Stimulated activated CD4-positive, alpha-beta T cell treated with anti-CD3 and anti-CD28 coated beads, TNF-alpha, amount 100 ng/mL, for 48 hours (primary cell): ENCODE results near the gene GRAMD1A.
"Not testable (repeated sequence)": the region's sequence is repeated elsewhere in the genome, so short reads cannot be mapped to it uniquely, and the experiment has no call there.

Source experiments
- DNase-seq, 3 donors: peaks; one replicate each; pipeline ENCODE4 v3.0.0-alpha.2; 2020; ENCODE audit warnings: low read depth in 3 of 3

The GRAMD1A gene

DNA sequence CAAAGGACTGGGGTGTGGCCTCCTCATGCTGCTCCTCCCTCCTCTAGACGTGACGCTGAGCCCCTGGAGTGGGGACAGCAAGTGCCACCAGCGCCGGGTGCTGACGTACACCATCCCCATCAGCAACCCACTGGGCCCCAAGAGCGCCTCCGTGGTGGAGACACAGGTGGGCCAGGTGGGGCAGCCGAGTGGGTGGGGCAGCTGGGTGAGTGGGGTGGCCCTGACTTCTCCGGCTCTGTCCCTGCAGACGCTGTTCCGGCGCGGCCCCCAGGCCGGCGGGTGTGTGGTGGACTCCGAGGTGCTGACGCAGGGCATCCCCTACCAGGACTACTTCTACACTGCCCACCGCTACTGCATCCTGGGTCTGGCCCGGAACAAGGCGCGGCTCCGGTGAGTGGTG lies 19.0 kb downstream of the GRAMD1A start:
- DNase-seq, result no peak

DNA sequence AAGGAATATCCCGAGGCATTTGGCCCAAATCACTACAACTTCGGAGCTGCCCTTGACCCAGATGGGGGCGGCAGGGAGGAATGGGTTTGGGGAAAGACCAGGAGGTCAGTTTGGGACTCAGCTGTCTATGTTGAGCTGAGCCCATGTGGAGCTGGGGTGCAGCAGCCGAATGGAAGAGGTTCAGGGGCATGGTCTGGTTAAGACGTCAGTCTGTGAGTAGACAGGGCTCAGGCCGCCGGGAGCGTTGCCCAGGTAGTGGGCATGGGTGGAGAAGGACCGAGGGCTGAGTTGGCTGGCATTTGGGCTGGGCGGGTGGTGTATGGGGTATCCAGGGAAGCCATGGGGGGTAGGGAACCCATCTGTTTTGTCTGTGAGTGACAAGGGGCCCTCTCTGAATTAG lies 20.9 kb downstream of the GRAMD1A start:
- no peak for DNase-seq

- no peak for DNase-seq
Observed at GRCh38 chr19:35021596-35021995, 21.5 kb downstream of the GRAMD1A start.

GRCh38 chr19:35022460-35022859 lies 22.3 kb downstream of the GRAMD1A start:
- no peak for DNase-seq

GRCh38 chr19:35023428-35023827 lies 23.3 kb downstream of the GRAMD1A start:
- DNase-seq, result no peak

- no peak for DNase-seq
Observed at GRCh38 chr19:35024095-35024494, 24.0 kb downstream of the GRAMD1A start.

GRCh38 chr19:35025969-35026368 lies 25.8 kb downstream of the GRAMD1A start:
- no peak for DNase-seq

GRCh38 chr19:35026418-35026817 lies 26.3 kb downstream of the GRAMD1A start:
- no peak for DNase-seq

GRCh38 chr19:35027009-35027408 lies 26.9 kb downstream of the GRAMD1A start:
- DNase-seq, result no peak

- DNase-seq, result no peak
Observed at GRCh38 chr19:35027851-35028599, 27.9 kb downstream of the GRAMD1A start.

GRCh38 chr19:35028600-35028885 lies 28.4 kb downstream of the GRAMD1A start:
- not testable (repeated sequence) for DNase-seq

GRCh38 chr19:35029275-35029736 lies 29.2 kb downstream of the GRAMD1A start:
- DNase-seq, result not testable (repeated sequence)

GRCh38 chr19:35029737-35030256 lies 29.7 kb downstream of the GRAMD1A start:
- no peak for DNase-seq

DNA sequence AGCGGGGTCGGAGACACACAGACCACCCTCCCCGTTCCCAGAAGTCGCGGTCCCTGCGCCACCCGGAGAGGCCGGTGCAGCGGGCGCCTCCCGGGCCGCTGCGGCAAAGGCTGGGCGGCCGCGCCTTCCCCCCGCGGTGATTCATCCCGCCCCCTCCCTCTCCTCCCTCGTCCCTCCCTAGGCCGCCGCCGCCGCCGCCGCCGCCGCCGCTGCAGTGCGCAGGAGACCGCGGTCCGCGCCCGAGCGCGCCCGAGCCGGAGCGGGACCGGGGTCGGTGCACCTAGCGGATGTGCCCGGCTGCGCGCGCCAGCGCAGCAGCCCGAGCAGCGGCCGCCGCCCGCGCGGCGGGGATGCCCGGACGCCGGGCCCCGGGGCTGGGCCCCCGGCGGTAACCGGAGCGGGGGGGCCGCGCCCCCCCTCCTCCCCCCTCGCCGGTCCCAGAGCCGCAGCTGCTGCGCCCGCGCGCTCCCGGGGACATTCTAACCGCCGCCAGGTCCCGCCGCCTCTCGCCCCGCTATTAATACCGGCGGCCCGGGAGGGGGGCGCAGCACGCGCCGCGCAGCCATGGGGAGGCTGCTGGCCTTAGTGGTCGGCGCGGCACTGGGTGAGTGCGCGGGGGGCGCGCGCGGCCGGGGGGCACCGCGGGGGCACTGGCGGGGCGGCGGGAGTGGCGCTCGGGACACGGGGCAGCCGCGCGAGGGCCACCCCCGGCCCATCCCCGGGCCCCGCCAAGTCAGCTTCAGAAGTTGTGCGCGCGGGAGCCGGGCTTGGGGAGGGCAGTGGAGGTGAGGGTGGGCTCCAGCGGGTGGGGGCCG lies 30.3 kb downstream of the GRAMD1A start, which contains the start of gene SCN1B:
TSS of gene SCN1B (plus strand) at position 214 of the 815 bp plus-strand sequence. CDS start at position 565, 351 bp downstream.
- peak; percentile 53 to 76 (median 59) for DNase-seq

DNA sequence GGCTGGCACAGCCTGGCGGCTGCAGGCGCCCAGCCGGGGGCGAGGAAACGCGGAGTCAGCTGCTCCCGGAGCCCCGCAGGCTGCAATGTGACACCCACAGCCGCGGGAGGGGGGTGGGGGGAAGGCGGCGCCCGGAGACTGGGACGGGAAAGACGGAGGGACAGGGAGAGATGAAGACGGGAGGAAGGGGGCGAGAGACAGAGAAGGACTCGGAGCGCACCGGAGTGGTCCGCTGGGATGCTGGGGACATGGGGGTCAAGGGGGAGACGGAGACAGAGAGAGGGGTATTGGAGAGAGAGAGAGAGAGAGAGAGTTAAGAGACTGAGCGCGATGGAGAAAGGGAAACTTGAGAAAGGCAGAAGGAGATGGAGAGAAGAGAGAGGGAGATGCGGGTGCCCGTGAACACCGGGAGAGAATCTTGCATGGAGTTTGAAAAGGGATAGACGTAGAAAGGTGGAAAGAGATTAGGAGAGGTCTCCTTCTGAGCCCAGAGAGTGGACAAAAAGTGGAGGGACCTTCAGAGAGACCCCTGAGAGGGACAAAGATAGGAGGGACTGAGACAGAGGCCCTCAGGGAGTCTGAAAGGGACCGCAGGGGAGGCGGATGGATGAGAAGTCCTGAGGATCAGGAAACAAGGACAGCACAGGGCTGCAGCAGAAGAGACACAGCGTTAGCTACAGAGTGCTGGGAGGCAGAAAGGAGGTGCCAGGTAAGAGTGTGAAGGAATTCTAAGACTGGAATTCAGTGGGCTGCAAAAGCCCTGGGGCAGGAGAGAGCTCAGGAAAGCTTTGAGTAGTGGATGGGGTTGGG lies 31.2 kb downstream of the GRAMD1A start:
- DNase-seq, result no peak

DNA sequence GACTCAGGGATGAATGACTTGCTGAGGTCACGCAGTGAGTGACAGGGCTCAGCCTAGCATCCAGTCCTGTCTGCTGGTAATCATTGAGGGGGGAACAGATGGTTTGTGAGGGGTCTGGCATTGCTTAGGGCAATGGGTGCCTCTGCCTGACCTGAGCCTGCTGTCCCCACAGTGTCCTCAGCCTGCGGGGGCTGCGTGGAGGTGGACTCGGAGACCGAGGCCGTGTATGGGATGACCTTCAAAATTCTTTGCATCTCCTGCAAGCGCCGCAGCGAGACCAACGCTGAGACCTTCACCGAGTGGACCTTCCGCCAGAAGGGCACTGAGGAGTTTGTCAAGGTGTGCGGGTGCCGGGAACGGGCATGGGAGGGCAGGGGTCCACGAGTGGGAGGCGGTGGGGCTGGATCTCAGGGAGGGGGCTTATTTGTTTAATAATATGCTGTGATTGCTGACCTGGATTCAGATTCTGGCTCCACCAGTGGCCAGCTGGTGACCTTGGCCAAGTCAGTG lies 32.3 kb downstream of the GRAMD1A start:
- DNase-seq, result no peak

GRCh38 chr19:35033067-35034004 lies 33.2 kb downstream of the GRAMD1A start:
- no peak for DNase-seq

GRCh38 chr19:35034005-35034502 lies 33.9 kb downstream of the GRAMD1A start:
- no peak for DNase-seq

- no peak for DNase-seq
Observed at GRCh38 chr19:35034588-35035382, 34.7 kb downstream of the GRAMD1A start.
